Measurements from ENCODE around the gene GATM.

The GATM gene

GRCh38 chr15:45386420-45386819 is 8.1 kb upstream of the GATM start:
- Histone ChIP-seq H3K4me3 (ENCODE audit: low read depth, low read length) (no peak overlapping the region), H3K27me3 (peaks cover 65% of the 10 kb centered on the region), H3K4me1 (no peaks in the 10 kb centered on the region), H3K36me3 (no peaks in the 10 kb centered on the region), H3K9me3 (no peaks in the 10 kb centered on the region)
- TF ChIP-seq CTCF (IDR thresholded peaks at IDR 0.05; ENCODE audit: low read depth, low read length), result no peak
- peak; percentile 17 for DNase-seq

- Histone ChIP-seq H3K4me3 (ENCODE audit: low read depth, low read length) (no peak overlapping the region), H3K9me3 (no peaks in the 10 kb centered on the region), H3K27me3 (peaks cover 64% of the 10 kb centered on the region), H3K4me1 (no peaks in the 10 kb centered on the region), H3K36me3 (no peaks in the 10 kb centered on the region)
- DNase-seq, result no peak
- TF ChIP-seq CTCF (IDR thresholded peaks at IDR 0.05; ENCODE audit: low read depth, low read length), result no peak
These were observed 7.2 kb upstream of the GATM start for GRCh38 chr15:45385590-45385989.

- Histone ChIP-seq H3K4me3 (ENCODE audit: low read depth, low read length) (no peak overlapping the region), H3K36me3 (no peaks in the 10 kb centered on the region), H3K4me1 (no peaks in the 10 kb centered on the region), H3K9me3 (no peaks in the 10 kb centered on the region), H3K27me3 (peaks cover 59% of the 10 kb centered on the region)
- no peak for DNase-seq
- no peak for TF ChIP-seq CTCF (IDR thresholded peaks at IDR 0.05; ENCODE audit: low read depth, low read length)
These were observed 6.4 kb upstream of the GATM start for GRCh38 chr15:45384700-45385099.

- TF ChIP-seq CTCF (IDR thresholded peaks at IDR 0.05; ENCODE audit: low read depth, low read length), result no peak
- Histone ChIP-seq H3K27me3 (peaks cover 69% of the 10 kb centered on the region), H3K4me3 (ENCODE audit: low read depth, low read length) (no peak overlapping the region), H3K36me3 (no peaks in the 10 kb centered on the region), H3K4me1 (no peaks in the 10 kb centered on the region), H3K9me3 (peaks cover 2% of the 10 kb centered on the region; the same call in 1 of the 2 replicates)
- DNase-seq, result no peak
These were observed 544 bp upstream of the GATM start for GRCh38 chr15:45378913-45379262.

- Histone ChIP-seq H3K4me1 (no peaks in the 10 kb centered on the region), H3K36me3 (no peaks in the 10 kb centered on the region), H3K27me3 (peaks cover 75% of the 10 kb centered on the region), H3K4me3 (ENCODE audit: low read depth, low read length) (peak overlapping the region; percentile 44), H3K9me3 (peaks cover 2% of the 10 kb centered on the region; the same call in 1 of the 2 replicates)
- peak; percentile 20 for DNase-seq
- no peak for TF ChIP-seq CTCF (IDR thresholded peaks at IDR 0.05; ENCODE audit: low read depth, low read length)
These were observed 665 bp downstream of the GATM start for GRCh38 chr15:45377609-45378148.

GRCh38 chr15:45376967-45377608 is 1.3 kb downstream of the GATM start:
- peaks cover 76% of the 10 kb centered on the region for H3K27me3 ChIP-seq

More at GRCh38 chr15:45376967-45377608, 1.3 kb downstream of the GATM start:
- no peak overlapping the region for H3K4me3 ChIP-seq (ENCODE audit: low read depth, low read length)
- H3K36me3 ChIP-seq, result no peaks in the 10 kb centered on the region
- no peak for TF ChIP-seq CTCF (IDR thresholded peaks at IDR 0.05; ENCODE audit: low read depth, low read length)
- H3K9me3 ChIP-seq, result peaks cover 2% of the 10 kb centered on the region; the same call in 1 of the 2 replicates
- no peaks in the 10 kb centered on the region for H3K4me1 ChIP-seq
- no peak for DNase-seq
